ENCODE results near the gene LAMB1. TPM values are rescaled to one million over a fixed set of nuclear protein-coding genes. Genes with fewer than 3 reads are reported as not detected.
A peak's percentile ranks its signal among the peaks of the same experiment; 100 is the strongest.

The LAMB1 gene
- polyA plus RNA-seq, 1 donor from 2014 or later, result 7.6 TPM

GRCh38 chr7:107874605-107875446 is 128.1 kb downstream of the LAMB1 start:
- H3K27ac ChIP-seq (ENCODE audit: low read length), result no peak overlapping the region
- H3K36me3 ChIP-seq (ENCODE audit: insufficient read depth, low read length), result no peaks in the 10 kb centered on the region
- no peak overlapping the region for H2AFZ ChIP-seq (ENCODE audit: low read depth, low read length)
- no peaks in the 10 kb centered on the region for H3K79me2 ChIP-seq (replicated peaks; ENCODE audit: insufficient read depth, low read length)
- no peaks in the 10 kb centered on the region for H3F3A ChIP-seq (ENCODE audit: insufficient read depth, low read length, poor library complexity, severe bottlenecking)
- no peak for TF ChIP-seq REST (IDR thresholded peaks at IDR 0.05; ENCODE audit: borderline replicate concordance)
- no peak for TF ChIP-seq EP300 (conservative IDR thresholded peaks at IDR 0.05; ENCODE audit: poor library complexity, severe bottlenecking)
- peak; percentile 73 for TF ChIP-seq SMC3 (conservative IDR thresholded peaks at IDR 0.05; ENCODE audit: poor library complexity)
- TF ChIP-seq EZH2 (IDR thresholded peaks at IDR 0.05; ENCODE audit: borderline replicate concordance, insufficient read depth, low read length, poor library complexity, severe bottlenecking), result no peak
- no peak for TF ChIP-seq TAF1 (IDR thresholded peaks at IDR 0.05; ENCODE audit: low read depth)
- TF ChIP-seq MXI1 (conservative IDR thresholded peaks at IDR 0.05; ENCODE audit: poor library complexity, severe bottlenecking), result no peak
- peak; percentile 79 for TF ChIP-seq RAD21 (conservative IDR thresholded peaks at IDR 0.05)
- peak; percentile 85 for TF ChIP-seq CTCF (IDR thresholded peaks at IDR 0.05; ENCODE audit: poor library complexity, severe bottlenecking)
- peak; percentile 55 for TF ChIP-seq POLR2AphosphoS5 (IDR thresholded peaks at IDR 0.05)
- no peak overlapping the region for H3K9ac ChIP-seq (ENCODE audit: low read length)
- H3K9me2 ChIP-seq (ENCODE audit: insufficient read depth, low read length), result no peaks in the 10 kb centered on the region
- no peaks in the 10 kb centered on the region for H3K27me3 ChIP-seq (ENCODE audit: insufficient read depth, low read depth, low read length)
- no peak overlapping the region for H3K4me3 ChIP-seq (ENCODE audit: low read length)
- no peaks in the 10 kb centered on the region for H4K20me1 ChIP-seq (ENCODE audit: insufficient read depth)
- H3K4me2 ChIP-seq (ENCODE audit: low read length), result no peak overlapping the region
- H3K9me3 ChIP-seq (ENCODE audit: low read length), result no peaks in the 10 kb centered on the region

- Histone ChIP-seq H2AFZ (ENCODE audit: low read depth, low read length) (no peak overlapping the region), H3F3A (ENCODE audit: insufficient read depth, low read length, poor library complexity, severe bottlenecking) (no peaks in the 10 kb centered on the region), H3K79me2 (replicated peaks; ENCODE audit: insufficient read depth, low read length) (no peaks in the 10 kb centered on the region), H3K9me2 (ENCODE audit: insufficient read depth, low read length) (no peaks in the 10 kb centered on the region), H3K9ac (ENCODE audit: low read length) (no peak overlapping the region), H3K9me3 (ENCODE audit: low read length) (no peaks in the 10 kb centered on the region), H3K4me2 (ENCODE audit: low read length) (no peak overlapping the region), H3K4me3 (ENCODE audit: low read length) (no peak overlapping the region), H3K36me3 (ENCODE audit: insufficient read depth, low read length) (no peaks in the 10 kb centered on the region), H4K20me1 (ENCODE audit: insufficient read depth) (no peaks in the 10 kb centered on the region), H3K27me3 (ENCODE audit: insufficient read depth, low read depth, low read length) (no peaks in the 10 kb centered on the region), H3K27ac (ENCODE audit: low read length) (no peak overlapping the region)
- TF ChIP-seq POLR2AphosphoS5 (IDR thresholded peaks at IDR 0.05) (no peak), EZH2 (IDR thresholded peaks at IDR 0.05; ENCODE audit: borderline replicate concordance, insufficient read depth, low read length, poor library complexity, severe bottlenecking) (no peak), TAF1 (IDR thresholded peaks at IDR 0.05; ENCODE audit: low read depth) (no peak), MXI1 (conservative IDR thresholded peaks at IDR 0.05; ENCODE audit: poor library complexity, severe bottlenecking) (no peak), EP300 (conservative IDR thresholded peaks at IDR 0.05; ENCODE audit: poor library complexity, severe bottlenecking) (no peak), REST (IDR thresholded peaks at IDR 0.05; ENCODE audit: borderline replicate concordance) (no peak), RAD21 (conservative IDR thresholded peaks at IDR 0.05) (no peak), SMC3 (conservative IDR thresholded peaks at IDR 0.05; ENCODE audit: poor library complexity) (no peak), CTCF (IDR thresholded peaks at IDR 0.05; ENCODE audit: poor library complexity, severe bottlenecking) (no peak)
Observed at GRCh38 chr7:107874111-107874510, 128.8 kb downstream of the LAMB1 start.

Data from neural cell (in vitro differentiated cells).